Gastrocnemius medialis (tissue), 4 donors: ENCODE results near the gene CC2D1B.

Source experiments
- POLR2A ChIP-seq, 2 donors: fragments of 450-650 bp; IDR thresholded peaks; one replicate each; pipeline ENCODE4 v1.6.1; 2017; ENCODE audit warnings: antibody characterized with exemption in 2 of 2, mild to moderate bottlenecking in 2 of 2, moderate library complexity in 2 of 2
- TF ChIP-seq, protein P1 (sequence below), 5 experiments: fragments of 450-650 bp in 3 of 5; fragments of 200-600 bp in 2 of 5; sonication (generic) in 2 of 5; IDR thresholded peaks in 4 of 5; conservative IDR thresholded peaks in 1 of 5; 1 replicate in 4 of 5; 2 replicates in 1 of 5; pipeline ENCODE4 v1.5.1; 2016 to 2019; ENCODE audit warnings: antibody characterized with exemption in 5 of 5, mild to moderate bottlenecking in 3 of 5, moderate library complexity in 3 of 5

DNA sequence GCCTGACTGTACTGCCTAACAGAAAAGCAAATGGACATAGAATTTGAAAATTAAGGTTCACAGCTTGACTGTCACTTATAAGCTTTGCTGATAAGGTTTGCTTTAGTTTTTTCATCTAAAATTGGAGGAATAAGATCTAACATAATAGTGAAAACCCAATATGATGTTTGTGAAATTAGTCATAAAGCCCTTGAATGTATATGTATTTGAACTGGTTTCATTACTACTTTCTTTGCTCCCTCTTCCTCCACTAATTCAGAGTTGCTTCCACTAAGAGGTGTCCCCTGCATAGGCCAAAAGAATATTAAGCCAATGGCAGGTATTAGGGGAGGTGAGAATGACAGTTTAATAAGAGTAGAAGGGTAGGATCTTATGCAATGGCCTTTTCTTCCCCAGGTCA is 48.9 kb upstream of the CC2D1B start:
- TF ChIP-seq, protein P1, sequence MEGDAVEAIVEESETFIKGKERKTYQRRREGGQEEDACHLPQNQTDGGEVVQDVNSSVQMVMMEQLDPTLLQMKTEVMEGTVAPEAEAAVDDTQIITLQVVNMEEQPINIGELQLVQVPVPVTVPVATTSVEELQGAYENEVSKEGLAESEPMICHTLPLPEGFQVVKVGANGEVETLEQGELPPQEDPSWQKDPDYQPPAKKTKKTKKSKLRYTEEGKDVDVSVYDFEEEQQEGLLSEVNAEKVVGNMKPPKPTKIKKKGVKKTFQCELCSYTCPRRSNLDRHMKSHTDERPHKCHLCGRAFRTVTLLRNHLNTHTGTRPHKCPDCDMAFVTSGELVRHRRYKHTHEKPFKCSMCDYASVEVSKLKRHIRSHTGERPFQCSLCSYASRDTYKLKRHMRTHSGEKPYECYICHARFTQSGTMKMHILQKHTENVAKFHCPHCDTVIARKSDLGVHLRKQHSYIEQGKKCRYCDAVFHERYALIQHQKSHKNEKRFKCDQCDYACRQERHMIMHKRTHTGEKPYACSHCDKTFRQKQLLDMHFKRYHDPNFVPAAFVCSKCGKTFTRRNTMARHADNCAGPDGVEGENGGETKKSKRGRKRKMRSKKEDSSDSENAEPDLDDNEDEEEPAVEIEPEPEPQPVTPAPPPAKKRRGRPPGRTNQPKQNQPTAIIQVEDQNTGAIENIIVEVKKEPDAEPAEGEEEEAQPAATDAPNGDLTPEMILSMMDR (IDR thresholded peaks at IDR 0.05 in 4 of 5, conservative IDR thresholded peaks at IDR 0.05 in 1 of 5): no peak
- TF ChIP-seq POLR2A (IDR thresholded peaks at IDR 0.05): no peak
